Globus pallidus (tissue), 1 donor: Measurements from ENCODE around the gene EHHADH.

Experiments used
- DNase-seq: peaks from one replicate; pipeline ENCODE4 v3.0.0-alpha.2; 2015; ENCODE audit warnings: low spot score

Gene EHHADH

DNA sequence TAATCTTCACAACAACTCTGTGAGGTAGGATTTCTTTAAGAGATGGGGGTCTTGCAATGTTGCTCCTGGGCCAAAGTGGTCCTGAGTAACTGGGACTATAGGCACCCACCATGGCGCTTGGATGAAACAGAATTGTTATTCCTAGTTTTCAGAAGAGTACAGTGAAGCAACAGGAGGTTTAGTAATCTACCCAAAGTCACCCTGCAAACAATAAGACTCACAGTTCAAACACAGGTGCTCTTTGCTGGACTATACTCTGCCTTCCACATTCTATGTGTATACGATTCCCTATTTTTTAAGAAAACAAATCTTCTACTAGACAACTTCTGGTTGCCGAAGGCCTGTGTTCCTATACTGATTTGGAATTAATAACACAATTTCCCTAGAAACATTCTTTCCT lies 109.1 kb downstream of the EHHADH start:
- DNase-seq = no peak
